ENCODE data around the gene PSENEN. TPM values are rescaled to one million over a fixed set of nuclear protein-coding genes. Genes with fewer than 3 reads are reported as not detected.
A peak's percentile ranks its signal among the peaks of the same experiment; 100 is the strongest.

Gene PSENEN
- total RNA-seq, 1 donor from 2014 or later = 74.2 TPM

DNA sequence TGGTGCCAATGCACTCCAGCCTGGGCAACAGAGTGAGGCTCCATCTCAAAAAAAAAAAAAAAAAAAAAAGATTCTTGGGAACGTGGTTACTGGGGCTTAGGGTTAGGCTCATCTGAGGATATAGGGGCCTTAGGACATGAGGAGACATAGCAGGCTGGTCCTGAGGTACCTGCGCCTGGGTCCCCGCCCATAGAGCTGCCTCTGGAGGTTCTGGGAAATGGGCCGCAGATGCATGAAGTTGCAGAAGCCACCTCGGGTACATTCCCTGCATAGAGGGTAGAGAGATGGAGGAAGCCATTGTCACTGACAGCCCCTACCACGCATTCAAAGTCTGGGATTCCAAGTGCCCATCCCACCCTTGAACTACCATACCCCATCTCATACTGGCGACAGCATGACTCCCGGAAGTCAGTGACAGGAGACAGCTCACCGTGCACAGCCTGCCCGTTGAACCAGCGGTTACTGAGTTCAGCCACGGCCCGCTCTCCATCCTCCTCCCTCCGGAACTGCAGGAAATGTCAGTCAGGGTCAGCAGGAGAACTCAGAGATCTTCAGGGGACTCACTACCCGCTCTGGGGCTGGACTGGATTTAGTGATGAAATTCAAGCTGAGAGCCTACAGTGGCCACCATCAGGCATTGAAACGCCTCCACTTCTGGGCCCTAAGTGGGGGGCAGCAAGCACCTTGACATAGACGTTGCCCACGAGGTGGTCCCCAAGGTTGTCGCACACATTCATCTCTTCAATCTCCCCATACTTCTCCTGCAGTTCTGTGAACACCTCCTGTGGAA lies 1.6 kb upstream of the PSENEN start:
- Mint-ChIP-seq H3K36me3 (peaks cover under 1% of the 10 kb centered on the region), H3K27me3 (no peaks in the 10 kb centered on the region), H3K4me1 (ENCODE audit: unreplicated experiment) (peaks cover 26% of the 10 kb centered on the region), H3K4me3 (peak overlapping the region; percentile 99), H3K9me3 (no peaks in the 10 kb centered on the region), H3K27ac (peak overlapping the region; percentile 100)
- no peak for DNase-seq (ENCODE audit: extremely low spot score, unreplicated experiment)
- TF ChIP-seq, protein P1, sequence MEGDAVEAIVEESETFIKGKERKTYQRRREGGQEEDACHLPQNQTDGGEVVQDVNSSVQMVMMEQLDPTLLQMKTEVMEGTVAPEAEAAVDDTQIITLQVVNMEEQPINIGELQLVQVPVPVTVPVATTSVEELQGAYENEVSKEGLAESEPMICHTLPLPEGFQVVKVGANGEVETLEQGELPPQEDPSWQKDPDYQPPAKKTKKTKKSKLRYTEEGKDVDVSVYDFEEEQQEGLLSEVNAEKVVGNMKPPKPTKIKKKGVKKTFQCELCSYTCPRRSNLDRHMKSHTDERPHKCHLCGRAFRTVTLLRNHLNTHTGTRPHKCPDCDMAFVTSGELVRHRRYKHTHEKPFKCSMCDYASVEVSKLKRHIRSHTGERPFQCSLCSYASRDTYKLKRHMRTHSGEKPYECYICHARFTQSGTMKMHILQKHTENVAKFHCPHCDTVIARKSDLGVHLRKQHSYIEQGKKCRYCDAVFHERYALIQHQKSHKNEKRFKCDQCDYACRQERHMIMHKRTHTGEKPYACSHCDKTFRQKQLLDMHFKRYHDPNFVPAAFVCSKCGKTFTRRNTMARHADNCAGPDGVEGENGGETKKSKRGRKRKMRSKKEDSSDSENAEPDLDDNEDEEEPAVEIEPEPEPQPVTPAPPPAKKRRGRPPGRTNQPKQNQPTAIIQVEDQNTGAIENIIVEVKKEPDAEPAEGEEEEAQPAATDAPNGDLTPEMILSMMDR (conservative IDR thresholded peaks at IDR 0.05) = no peak

GRCh38 chr19:35744430-35745327 lies 772 bp upstream of the PSENEN start:
- TF ChIP-seq, protein P1 (conservative IDR thresholded peaks at IDR 0.05) = peak; percentile 57
- peak overlapping the region; percentile 100 for H3K27ac Mint-ChIP-seq
- peaks cover 30% of the 10 kb centered on the region for H3K4me1 Mint-ChIP-seq (ENCODE audit: unreplicated experiment)
- no peaks in the 10 kb centered on the region for H3K27me3 Mint-ChIP-seq
- peak overlapping the region; percentile 99 for H3K4me3 Mint-ChIP-seq
- peak; percentile 94 for DNase-seq (ENCODE audit: extremely low spot score, unreplicated experiment)
- no peaks in the 10 kb centered on the region for H3K36me3 Mint-ChIP-seq
- H3K9me3 Mint-ChIP-seq = no peaks in the 10 kb centered on the region

DNA sequence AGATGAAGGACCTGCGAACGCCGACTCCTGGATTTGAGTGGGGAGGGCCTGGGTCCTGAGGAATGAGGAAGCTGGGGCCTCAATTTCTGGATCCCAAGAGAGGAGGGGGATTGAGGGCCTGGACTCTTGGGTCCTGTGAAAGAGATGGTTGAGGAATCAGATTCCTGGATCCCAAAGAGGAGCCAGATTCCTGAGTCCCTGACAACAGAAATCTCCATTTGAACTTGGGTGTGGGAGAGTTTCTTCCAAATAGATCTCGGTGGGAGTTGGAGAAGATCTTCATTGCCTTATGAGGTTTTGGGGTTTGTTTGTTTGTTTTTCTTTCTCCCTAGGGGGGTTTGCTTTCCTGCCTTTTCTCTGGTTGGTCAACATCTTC lies 624 bp downstream of the PSENEN start:
- TF ChIP-seq, protein P1 (conservative IDR thresholded peaks at IDR 0.05) = no peak
- H3K27ac Mint-ChIP-seq = peak overlapping the region; percentile 100
- H3K9me3 Mint-ChIP-seq = no peaks in the 10 kb centered on the region
- peak overlapping the region; percentile 99 for H3K4me3 Mint-ChIP-seq
- DNase-seq (ENCODE audit: extremely low spot score, unreplicated experiment) = no peak
- no peaks in the 10 kb centered on the region for H3K36me3 Mint-ChIP-seq
- H3K4me1 Mint-ChIP-seq (ENCODE audit: unreplicated experiment) = peaks cover 30% of the 10 kb centered on the region
- no peaks in the 10 kb centered on the region for H3K27me3 Mint-ChIP-seq

GRCh38 chr19:35746531-35746930 lies 1.1 kb downstream of the PSENEN start:
- no peaks in the 10 kb centered on the region for H3K27me3 Mint-ChIP-seq
- TF ChIP-seq, protein P1 (conservative IDR thresholded peaks at IDR 0.05) = no peak
- DNase-seq (ENCODE audit: extremely low spot score, unreplicated experiment) = no peak
- no peaks in the 10 kb centered on the region for H3K9me3 Mint-ChIP-seq
- H3K4me1 Mint-ChIP-seq (ENCODE audit: unreplicated experiment) = peaks cover 30% of the 10 kb centered on the region
- H3K36me3 Mint-ChIP-seq = no peaks in the 10 kb centered on the region
- peak overlapping the region; percentile 100 for H3K27ac Mint-ChIP-seq
- peak overlapping the region; percentile 99 for H3K4me3 Mint-ChIP-seq

- peaks cover 27% of the 10 kb centered on the region for H3K4me1 Mint-ChIP-seq (ENCODE audit: unreplicated experiment)
- TF ChIP-seq, protein P1 (conservative IDR thresholded peaks at IDR 0.05) = peak; percentile 33
- H3K27ac Mint-ChIP-seq = peak within 1 kb of the TSS; percentile 98
These were observed 2.9 kb downstream of the PSENEN start, which contains the start of gene LIN37 for GRCh38 chr19:35748106-35749020. Gene LIN37 (plus strand): TSS chr19:35748576. CDS start chr19:35748725, 149 bp downstream.

More at GRCh38 chr19:35748106-35749020, 2.9 kb downstream of the PSENEN start, which contains the start of gene LIN37:
- H3K9me3 Mint-ChIP-seq = no peaks in the 10 kb centered on the region
- DNase-seq (ENCODE audit: extremely low spot score, unreplicated experiment) = peak; percentile 97
- H3K4me3 Mint-ChIP-seq = peak within 1 kb of the TSS; percentile 99
- no peaks in the 10 kb centered on the region for H3K36me3 Mint-ChIP-seq
- H3K27me3 Mint-ChIP-seq = no peaks in the 10 kb centered on the region
